HG02840 (cell line): ENCODE measurements around the gene MACF1.

Source experiments
- ATAC-seq: cut with Tn5 transposase; IDR thresholded peaks from one replicate; pipeline ENCODE4 v1.9.1; 2021; ENCODE audit warnings: mild to moderate bottlenecking, moderate library complexity, moderate number of reproducible peaks; ENCODE audit not compliant: unreplicated experiment, low FRiP score

Gene MACF1

DNA sequence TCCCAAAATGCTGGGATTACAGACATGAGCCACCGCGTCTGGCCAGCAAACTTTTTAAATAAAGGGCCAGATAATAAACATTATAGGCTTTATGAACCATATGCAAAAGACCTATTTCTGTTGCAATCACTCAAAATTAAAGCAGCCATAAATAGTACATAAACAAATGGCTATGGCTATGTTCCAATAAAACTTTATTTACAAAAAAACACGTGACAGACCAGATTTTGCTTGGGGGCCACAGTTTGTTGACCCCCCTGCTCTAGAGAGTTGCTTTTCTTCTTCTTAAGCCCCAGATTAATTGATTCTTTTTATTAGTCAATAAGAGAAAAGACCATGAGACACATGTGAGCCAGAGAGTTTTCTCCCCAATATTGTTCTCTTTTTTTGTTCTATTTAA lies 138.3 kb downstream of the MACF1 start:
- no peak for ATAC-seq

DNA sequence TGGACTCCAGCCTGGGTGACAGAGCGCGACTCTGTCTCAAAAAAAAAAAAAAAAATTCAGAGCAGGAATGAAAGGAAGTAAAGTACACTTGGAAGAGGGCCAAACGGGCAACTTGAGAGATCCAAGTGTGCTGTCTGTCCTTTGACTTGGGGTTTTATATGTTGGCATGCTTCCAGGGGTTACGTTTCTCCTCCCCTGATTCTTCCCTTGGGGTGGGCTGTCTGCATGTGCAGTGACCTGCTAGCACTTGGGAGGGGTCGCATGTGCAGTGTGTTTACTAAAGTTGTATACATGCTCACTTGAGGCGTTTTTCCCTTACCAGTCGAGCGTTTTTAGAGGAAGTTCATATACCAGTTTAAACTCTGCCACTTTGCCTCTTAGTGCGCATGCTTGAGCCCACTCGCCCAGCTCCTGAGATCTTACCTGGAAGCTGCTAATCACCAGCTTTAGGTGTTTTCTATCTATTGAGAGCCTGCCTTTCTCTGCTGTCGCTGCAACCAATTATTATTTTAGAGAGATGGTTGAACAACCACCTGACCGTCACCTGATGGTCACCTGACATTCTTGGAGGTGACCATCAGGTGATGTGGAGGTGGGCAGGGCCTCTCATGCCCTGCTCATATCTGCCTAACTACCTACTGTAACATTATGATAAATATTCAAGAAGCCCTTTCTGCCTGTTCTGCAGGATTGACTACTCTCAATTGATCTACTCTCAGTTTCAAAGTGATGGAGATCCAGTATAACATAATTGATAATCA lies 140.1 kb downstream of the MACF1 start:
- no peak for ATAC-seq

DNA sequence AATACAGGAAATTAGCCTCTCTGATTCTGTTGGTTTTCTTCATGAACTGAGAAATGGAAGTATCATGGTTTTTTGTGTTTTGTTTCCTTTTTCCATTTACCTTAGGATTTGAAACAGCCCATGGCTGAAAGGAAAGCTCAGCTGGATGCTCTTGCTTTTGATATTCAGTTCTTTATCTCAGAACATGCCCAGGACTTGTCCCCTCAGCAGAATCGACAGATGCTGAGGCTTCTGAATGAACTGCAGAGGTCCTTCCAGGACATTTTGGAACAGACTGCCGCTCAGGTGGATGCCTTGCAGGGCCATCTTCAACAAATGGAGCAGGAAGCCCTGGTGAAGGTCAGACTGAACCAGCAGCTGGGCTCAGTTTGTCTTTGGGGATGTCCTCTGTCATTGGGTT lies 142.4 kb downstream of the MACF1 start:
- no peak for ATAC-seq

DNA sequence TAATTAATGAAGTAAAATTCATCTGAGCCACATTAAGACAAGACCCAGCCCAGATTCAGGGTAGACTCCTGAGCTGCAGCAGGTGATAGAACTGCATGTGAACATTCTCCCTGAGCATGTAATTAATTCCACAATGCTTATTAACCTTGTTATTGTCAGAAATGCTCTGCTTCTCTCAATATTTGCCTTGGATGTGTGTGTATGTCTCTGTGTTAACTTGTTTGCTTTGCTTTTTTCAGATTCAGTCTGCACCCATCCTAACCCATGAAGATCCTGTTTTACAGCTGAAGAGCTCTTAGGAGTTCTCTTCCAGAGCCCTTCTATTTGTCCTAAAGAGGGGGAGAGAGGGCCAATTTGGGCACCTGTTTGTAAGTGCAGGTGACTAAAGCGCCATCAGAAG lies 143.8 kb downstream of the MACF1 start:
- ATAC-seq: no peak

DNA sequence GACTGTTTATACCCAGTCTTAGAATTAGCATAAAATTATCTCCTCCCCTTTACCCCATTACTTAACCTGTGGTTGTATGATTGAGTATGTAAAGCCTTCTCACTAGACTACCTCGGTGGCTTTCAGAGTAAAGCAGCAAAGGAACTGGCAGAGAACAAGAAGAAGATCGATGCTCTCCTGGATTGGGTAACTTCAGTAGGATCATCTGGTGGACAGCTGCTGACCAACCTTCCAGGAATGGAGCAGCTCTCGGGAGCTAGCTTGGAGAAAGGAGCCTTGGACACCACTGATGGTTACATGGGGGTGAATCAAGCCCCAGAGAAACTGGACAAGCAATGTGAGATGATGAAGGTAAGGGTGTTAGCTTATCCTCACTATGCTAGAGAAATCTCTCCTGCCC lies 148.4 kb downstream of the MACF1 start:
- no peak for ATAC-seq

DNA sequence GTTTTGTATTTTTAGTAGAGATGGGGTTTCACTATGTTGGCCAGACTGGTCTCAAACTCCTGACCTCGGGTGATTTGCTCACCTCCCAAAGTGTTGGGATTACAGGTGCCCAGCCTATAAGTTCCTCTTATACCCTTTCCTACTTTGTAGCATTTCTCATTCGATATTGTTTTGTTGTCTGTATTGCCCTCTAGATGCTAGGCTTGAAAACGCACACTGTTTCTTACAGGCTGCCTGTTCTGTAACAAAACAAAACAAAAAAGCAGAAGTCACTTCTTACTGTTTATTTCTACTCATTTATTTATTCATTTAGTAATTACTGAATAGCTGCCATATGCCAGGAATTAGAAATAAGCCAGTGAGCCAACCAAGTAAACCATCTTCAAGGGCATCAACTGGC lies 150.1 kb downstream of the MACF1 start:
- no peak for ATAC-seq

DNA sequence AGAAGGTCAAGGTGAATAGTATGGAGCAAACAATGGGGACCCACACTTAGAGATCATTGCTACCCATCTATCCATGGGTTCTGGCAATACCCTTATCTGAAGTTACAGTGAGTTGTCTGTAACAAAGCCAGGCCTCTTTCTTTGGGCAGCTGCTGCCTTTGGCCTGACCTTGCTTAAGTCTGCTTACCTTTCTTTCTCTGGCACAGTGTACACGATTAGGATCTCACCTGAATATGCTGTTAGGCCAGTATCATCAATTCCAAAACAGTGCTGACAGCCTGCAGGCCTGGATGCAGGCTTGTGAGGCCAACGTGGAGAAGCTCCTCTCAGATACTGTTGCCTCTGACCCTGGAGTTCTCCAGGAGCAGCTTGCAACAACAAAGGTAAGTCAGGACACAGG lies 154.0 kb downstream of the MACF1 start:
- no peak for ATAC-seq

DNA sequence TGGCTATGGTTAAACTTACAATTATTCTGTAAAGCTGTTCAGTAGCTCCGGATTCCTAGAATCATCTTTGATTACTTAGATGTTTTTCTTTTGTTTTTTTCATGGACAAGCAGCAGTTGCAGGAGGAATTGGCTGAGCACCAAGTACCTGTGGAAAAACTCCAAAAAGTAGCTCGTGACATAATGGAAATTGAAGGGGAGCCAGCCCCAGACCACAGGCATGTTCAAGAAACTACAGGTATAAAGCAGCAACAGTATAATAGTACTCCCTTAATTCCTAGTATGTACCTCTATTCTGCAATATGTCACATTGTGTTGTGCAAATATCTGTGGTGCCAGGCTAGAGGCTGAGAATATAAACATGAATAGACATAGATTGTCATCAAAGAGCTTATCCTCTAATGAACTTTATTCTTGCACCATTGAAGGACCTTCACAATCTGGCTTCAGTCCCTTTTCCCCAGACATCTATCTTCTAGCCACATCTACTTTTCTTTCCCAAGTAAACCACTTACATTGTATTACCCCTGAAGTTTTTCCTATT lies 154.6 kb downstream of the MACF1 start:
- ATAC-seq: no peak

DNA sequence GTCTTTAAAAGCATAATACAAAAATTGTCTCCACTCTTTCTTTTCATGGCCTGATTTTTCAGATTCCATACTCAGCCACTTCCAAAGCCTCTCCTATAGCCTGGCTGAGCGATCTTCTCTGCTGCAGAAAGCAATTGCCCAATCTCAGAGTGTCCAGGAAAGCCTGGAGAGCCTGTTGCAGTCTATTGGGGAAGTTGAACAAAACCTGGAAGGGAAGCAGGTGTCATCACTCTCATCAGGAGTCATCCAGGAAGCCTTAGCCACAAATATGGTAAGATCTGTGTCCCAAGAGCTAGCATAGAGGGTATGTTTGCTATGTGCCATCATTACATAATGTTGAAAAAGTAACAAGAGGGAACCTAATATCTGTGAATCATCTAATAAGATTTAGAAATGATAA lies 156.2 kb downstream of the MACF1 start:
- ATAC-seq: no peak

DNA sequence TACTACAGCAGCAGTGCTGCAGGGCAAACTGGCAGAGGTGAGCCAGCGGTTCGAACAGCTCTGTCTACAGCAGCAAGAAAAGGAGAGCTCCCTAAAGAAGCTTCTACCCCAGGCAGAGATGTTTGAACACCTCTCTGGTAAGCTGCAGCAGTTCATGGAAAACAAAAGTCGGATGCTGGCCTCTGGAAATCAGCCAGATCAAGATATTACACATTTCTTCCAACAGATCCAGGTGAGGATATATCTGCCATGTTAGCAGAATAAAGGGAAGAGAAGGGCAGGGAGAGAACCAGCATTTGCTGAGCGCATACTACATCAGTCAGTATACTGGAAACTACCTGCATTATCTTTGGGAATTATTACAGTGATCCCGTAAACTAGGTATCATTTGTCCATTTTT lies 157.0 kb downstream of the MACF1 start:
- ATAC-seq: no peak

DNA sequence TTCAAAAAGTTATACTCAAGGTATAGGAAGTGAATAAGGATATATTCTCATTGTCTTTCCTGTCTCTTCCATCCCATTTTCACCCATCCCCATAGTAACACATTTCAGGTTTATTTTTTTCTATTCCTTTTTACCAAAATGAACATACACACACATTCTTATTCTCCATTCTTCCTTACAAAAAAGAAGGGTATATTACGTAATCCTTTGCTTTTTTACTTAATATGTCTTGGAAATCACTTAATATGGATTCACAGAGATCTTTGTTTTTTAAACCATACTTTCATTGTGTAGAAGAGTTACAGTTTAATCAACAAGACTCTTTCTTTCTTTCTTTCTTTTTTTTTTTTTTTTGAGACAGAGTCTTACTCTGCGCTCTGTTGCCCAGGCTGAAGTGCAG lies 158.8 kb downstream of the MACF1 start:
- no peak for ATAC-seq

DNA sequence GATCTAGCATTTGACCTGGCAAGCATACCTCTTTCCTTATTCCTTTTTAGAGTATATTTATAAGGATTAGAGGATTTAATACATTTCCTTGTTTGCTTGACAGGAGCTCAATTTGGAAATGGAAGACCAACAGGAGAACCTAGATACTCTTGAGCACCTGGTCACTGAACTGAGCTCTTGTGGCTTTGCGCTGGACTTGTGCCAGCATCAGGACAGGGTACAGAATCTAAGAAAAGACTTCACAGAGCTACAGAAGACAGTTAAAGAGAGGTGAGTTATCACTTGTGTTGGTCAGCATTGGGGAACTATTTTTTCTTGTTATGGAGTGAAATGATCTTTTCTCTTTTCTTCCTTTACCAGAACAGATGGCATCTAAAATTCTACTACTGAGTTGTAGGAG lies 163.6 kb downstream of the MACF1 start:
- no peak for ATAC-seq

DNA sequence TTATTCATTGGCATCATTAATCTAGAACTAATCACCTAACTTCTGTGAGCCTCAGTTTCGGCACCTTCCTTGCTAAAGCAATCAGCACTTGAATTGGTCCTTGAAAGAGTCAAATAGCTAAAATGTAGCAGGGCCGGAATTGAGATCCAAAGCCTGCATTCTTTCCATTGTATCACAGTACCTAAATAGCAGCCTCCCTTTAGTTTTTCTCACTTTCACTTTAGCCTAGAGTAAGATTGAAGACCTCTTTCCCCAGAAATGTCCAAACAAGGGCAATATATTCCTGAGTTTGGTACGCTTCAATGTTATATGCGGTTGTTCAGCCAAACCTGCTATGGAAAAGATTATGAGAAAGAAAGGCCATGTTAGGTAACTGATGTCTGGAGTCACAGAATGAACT lies 165.1 kb downstream of the MACF1 start:
- ATAC-seq: no peak

DNA sequence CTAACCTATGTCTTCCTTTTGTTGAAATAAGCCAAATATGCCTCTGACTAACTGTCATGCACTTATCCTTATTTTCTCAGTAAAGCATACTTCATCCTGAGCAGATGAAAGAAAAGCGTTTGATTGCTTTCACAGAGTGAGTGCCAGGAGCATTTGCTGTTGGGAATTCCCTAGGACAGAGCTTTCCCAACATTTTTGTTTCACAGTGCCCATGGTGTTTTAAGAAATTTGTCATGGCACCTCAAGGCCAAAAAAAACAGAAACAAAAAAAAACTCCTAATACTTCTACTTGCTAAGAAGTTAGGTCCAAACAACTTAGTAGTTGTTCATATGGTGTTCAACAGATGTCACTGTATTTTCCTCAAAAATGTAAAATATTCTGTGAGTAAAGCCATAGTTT lies 166.1 kb downstream of the MACF1 start:
- ATAC-seq: no peak

DNA sequence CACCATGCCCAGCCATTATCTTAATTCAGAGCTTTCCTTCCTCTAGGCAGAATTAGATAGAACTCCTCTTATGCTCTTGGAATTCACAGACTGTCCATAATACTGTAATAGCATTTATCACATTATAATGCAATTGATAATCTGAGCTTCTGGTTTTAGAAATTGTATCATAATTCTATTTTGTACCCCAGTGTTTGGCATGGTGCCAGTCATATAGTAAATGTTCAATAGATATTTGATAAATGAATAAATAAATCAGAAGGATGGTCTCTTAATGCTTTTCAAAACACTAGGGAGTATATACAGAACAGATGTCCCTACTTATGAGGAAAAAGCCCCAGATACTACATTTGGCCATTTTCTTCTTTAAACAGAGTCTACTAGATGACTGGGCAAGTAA lies 167.6 kb downstream of the MACF1 start:
- no peak for ATAC-seq

DNA sequence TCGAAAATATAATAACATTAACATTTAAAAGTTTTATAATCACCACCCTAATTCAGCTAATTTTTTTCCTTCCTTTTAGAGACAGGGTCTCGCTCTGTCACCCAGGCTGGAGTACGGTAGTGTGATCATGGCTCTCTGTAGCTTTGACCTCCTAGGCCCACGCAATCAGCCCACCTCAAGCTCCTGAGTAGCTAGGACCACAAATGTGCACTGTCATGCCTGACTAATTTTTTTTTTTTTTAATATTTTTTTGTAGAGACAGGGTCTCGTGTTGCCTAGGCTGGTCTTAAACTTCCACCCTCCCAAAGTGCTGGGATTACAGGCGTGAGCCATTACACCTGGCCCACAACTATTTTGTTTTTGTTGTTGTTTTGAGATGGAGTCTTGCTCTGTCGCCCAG lies 172.2 kb downstream of the MACF1 start:
- no peak for ATAC-seq

DNA sequence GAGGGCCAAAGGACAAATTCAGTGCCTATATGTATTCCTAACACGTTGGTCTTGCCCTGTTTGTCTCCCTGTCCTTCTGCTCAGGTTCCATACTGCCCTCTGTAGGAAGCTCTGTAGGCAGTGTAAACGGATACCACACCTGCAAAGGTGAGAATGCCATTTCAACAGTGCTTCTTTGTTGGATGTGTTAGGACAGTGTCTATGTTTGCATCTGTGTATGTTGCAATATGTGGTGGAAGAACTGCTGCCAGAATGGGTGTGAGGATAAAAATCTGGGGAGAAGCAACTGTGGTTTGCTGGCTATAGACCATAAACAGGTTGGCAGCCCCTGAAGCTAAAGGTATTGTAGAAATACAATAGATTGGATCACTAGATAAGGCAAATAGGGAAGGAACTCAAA lies 173.9 kb downstream of the MACF1 start:
- ATAC-seq: no peak

DNA sequence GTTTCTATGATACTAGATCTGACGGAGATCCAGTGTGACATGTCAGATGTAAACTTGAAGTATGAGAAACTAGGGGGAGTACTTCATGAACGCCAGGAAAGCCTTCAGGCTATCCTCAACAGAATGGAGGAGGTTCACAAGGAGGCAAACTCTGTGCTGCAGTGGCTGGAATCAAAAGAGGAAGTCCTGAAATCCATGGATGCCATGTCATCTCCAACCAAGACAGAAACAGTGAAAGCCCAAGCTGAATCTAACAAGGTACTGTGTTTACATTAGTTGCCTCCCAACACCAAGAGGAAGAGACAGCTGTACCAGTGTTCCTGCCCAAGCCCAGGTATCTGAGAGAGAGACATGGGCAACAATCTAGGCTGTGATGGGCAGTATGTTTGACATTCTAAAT lies 174.7 kb downstream of the MACF1 start:
- ATAC-seq: no peak

DNA sequence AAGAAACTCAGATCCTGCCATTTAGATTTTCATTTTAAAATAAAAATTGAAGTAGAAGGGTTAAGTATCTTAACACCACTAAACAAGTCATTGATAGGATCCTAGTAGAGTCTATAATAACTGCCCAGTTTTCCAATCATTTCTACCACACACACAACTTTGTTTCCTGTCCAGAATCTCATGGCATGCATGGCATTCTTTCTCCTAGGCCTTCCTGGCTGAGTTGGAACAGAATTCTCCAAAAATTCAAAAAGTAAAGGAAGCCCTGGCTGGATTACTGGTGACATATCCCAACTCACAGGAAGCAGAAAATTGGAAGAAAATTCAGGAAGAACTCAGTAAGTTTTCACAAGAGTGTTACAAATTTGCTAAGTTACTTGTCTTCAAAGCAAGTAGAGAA lies 175.5 kb downstream of the MACF1 start:
- ATAC-seq: no peak

DNA sequence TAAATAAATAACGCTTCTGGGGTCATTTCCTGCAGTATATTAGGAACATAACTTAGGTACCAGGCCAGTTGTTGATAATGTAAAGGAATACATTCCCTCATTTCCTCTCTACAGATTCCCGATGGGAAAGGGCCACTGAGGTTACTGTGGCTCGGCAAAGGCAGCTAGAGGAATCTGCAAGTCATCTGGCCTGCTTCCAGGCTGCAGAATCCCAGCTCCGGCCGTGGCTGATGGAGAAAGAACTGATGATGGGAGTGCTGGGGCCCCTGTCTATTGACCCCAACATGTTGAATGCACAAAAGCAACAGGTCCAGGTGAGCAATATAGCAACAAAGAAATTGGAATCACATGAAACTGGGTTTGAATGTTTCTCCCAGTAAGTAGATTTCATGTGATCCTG lies 177.3 kb downstream of the MACF1 start:
- ATAC-seq: no peak

DNA sequence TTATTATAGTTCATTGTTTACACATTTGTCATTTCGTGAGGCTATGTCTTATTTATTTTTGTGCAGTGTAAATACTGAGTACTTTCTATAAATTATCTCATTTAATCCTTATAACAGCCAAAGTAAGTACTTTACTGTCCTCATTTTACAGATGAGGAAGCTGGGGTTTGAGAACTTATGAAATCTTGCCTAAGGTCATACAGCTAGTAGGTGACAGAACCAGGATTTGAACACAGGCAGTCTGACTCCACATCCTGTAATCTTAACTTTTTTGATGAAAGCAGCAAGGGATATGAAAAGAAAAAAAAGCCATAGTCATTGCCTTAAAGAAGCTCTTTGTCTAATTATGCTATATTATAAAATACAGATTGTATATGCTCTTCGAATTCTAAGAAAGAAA lies 179.8 kb downstream of the MACF1 start:
- ATAC-seq: no peak

DNA sequence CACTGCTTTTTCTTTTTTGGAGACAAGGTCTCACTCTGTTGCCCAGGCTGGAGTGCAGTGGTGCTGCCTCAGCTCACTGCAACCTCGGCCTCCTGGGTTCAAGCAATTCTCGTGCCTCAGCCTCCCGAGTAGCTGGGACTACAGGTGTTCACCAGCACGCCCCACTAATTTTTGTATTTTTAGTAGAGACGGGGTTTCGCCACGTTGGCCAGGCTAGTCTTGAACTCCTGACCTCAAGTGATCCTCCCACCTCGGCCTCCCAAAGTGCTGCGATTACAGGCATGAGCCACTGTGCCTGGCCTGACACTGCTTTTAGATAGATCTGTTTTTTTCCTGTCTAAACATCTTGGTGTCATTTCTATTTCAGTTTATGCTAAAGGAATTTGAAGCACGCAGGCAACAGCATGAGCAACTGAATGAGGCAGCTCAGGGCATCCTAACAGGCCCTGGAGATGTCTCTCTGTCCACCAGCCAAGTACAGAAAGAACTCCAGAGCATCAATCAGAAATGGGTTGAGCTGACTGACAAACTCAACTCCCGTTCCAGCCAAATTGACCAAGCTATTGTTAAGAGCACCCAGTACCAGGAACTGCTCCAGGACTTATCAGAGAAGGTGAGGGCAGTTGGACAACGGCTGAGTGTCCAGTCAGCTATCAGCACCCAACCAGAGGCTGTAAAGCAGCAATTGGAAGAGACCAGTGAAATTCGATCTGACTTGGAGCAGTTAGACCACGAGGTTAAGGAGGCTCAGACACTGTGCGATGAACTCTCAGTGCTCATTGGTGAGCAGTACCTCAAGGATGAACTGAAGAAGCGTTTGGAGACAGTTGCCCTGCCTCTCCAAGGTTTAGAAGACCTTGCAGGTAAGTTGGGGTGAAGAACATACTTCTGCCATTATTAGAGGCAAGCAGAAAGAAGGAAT lies 180.8 kb downstream of the MACF1 start:
- ATAC-seq: no peak
